GM13976 (cell line): ENCODE data around the gene PRKCQ.

Source experiments
- DNase-seq: peaks from one replicate; pipeline ENCODE4 v3.0.0; 2012; ENCODE audit warnings: low spot score
- in situ Hi-C: fragments of 300-500 bp; cut with MboI; formaldehyde crosslinking; loops from one replicate; pipeline ENCODE4 v1.12.0; 2022; ENCODE audit warnings: low sequenced_read_pairs, mixed read lengths, inconsistent platforms; ENCODE audit not compliant: unreplicated experiment
- TF ChIP-seq, protein P1 (sequence below): IDR thresholded peaks from 2 replicates; pipeline ENCODE4 v1.5.1; 2012; ENCODE audit warnings: borderline replicate concordance, mild to moderate bottlenecking; ENCODE audit not compliant: insufficient read depth; ENCODE audit errors: extremely low read depth, missing control alignments, control extremely low read depth

The PRKCQ gene

GRCh38 chr10:6617309-6618076 is 37.4 kb upstream of the PRKCQ start:
- no peak for DNase-seq
- TF ChIP-seq, protein P1, sequence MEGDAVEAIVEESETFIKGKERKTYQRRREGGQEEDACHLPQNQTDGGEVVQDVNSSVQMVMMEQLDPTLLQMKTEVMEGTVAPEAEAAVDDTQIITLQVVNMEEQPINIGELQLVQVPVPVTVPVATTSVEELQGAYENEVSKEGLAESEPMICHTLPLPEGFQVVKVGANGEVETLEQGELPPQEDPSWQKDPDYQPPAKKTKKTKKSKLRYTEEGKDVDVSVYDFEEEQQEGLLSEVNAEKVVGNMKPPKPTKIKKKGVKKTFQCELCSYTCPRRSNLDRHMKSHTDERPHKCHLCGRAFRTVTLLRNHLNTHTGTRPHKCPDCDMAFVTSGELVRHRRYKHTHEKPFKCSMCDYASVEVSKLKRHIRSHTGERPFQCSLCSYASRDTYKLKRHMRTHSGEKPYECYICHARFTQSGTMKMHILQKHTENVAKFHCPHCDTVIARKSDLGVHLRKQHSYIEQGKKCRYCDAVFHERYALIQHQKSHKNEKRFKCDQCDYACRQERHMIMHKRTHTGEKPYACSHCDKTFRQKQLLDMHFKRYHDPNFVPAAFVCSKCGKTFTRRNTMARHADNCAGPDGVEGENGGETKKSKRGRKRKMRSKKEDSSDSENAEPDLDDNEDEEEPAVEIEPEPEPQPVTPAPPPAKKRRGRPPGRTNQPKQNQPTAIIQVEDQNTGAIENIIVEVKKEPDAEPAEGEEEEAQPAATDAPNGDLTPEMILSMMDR = no peak
- in situ Hi-C loops = no loop called here

DNA sequence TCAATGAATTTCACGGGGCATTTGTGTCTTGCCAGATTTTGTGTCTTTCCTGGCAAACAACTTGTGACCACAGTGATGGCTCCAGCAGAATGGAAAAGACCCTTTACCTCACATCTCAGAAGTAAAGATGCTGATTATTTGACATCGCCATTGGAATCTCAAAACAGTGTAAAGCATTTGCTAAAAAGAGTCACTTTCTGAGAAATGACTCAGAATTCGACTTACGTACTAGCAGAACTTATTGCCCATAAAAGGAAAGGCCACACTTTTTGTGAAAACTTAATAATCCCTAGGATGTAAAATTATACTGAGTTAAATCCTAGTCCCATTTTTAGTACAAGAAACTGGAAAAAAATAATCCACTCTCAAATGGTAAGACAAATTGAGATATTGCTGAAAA is 35.9 kb upstream of the PRKCQ start:
- TF ChIP-seq, protein P1 = no peak
- DNase-seq = no peak
- in situ Hi-C loops = no loop called here

- TF ChIP-seq, protein P1 = no peak
- in situ Hi-C loops = no loop called here
These were observed 32.3 kb upstream of the PRKCQ start for GRCh38 chr10:6612371-6612770.

DNA sequence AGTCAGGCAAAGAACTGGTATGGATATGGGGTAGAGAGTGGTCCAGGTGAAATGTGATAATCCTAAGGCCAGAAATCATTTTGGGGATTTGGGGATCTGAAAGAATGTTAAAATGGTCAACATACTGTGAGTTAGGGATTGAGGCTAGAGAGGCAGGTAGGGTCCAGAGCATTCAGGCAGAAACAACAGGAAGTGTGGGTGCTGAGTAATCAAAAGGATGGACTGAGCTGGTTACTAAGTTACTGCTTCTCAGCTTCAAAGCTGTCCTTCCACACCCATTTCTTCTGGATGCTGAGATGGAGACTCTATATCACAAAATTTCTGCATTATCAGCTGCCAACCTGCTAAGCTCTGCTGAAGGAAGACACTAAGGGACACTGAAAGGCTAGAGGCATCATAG is 30.6 kb upstream of the PRKCQ start:
- TF ChIP-seq, protein P1 = no peak
- DNase-seq = no peak
- in situ Hi-C loops = no loop called here

More at GRCh38 chr10:6612371-6612770, 32.3 kb upstream of the PRKCQ start:
- no peak for DNase-seq

GRCh38 chr10:6609625-6610024 is 29.5 kb upstream of the PRKCQ start:
- TF ChIP-seq, protein P1 = no peak

DNA sequence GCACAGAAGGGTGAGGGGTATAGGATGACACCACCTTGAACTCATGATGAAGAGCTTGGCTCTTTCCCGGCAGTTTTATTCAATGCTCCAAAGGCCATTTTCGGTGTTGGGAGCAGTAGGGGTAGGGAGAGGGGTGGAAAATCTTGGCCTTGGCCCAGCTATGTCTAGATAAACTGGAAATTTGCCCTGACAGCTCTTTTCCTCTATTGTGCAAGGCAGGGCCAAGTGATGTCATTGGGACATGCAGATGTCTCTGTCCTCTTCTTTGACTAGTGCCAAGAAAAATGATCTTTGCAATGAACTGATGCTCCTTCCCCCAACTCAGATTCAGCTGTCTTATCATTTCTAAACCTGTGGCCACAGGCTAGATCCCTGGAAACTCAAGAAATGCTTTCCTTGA is 27.7 kb upstream of the PRKCQ start:
- in situ Hi-C loops = no loop called here
- DNase-seq = no peak
- TF ChIP-seq, protein P1 = no peak

More at GRCh38 chr10:6609625-6610024, 29.5 kb upstream of the PRKCQ start:
- in situ Hi-C loops = no loop called here
- DNase-seq = no peak
